Bronchial smooth muscle cell (primary cell): ENCODE results near the gene C2CD4A. TPM values are rescaled to one million over a fixed set of nuclear protein-coding genes. Genes with fewer than 3 reads are reported as not detected.

Experiments used
- total RNA-seq: library from RNA; depleted of rRNA; stranded (reverse); fragments of >200 nt; gene quantifications from 2 replicates; pipeline ENCODE4 v1.2.1, GENCODE V29; 2014

C2CD4A gene, protein sequence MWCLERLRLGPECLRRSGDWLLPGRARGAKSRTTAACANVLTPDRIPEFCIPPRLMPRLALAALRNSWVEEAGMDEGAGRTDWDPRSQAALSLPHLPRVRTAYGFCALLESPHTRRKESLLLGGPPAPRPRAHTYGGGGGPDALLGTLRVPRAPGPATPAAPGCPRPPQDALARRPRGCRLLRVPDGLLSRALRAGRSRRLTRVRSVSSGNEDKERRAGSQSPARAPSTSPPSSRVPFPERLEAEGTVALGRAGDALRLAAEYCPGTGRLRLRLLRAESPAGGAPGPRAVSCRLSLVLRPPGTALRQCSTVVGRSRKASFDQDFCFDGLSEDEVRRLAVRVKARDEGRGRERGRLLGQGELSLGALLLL
- not detected in 2 replicates for total RNA-seq

DNA sequence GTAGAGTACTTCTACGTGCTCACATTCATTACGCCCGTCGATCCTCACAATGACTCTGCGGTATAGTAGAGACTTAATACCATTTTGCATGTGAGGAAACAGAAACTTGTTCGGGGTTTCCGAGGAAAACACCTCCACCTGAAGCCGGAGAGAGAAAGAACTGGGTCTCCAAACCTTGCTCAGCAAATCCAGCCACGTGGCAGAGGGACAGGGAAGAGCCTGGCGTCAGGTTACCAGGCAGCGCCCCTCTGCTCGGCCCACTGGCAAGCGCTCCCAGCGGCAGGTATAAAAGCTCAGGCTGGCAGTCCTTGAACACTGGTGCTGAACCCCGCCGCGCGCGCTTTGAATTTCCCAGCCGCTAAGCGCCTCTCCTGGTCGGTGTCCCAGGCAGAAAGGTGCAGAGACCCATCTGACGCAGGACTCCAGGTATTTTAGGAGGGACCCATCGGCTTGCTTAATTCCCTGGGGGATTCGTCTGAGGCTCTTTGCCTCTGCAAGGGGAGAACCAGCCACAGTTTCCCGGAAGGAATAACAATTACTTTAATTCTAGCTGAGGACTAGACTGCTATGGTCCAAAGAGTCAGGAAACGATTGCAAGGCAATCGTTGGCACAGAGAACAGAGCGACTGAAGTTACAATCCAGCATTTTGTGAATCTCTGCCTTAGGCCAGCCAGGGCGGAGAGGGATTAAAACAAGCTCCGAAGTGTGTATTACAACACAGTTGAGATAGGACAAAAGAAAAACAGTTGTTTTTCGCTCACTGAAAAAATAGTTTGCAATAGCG is at the start of gene C2CD4A:
C2CD4A (plus strand) TSS at position 315 of the 785 bp plus-strand sequence. CDS start 637 bp downstream, outside the sequence.

GRCh38 chr15:62060113-62060895 is 6.5 kb upstream of the C2CD4A start, which contains the start of gene VPS13C:
VPS13C (minus strand) TSS chr15:62060447; CDS start chr15:62060374, 73 bp downstream.

Other genes with a start within 250 kb of the C2CD4A start
- gene VPS13C, start 6.5 kb upstream of the C2CD4A start, total RNA-seq: 51.6 and 61.5 TPM in 2 replicates
- not detected in 2 replicates for gene C2CD4B, start 98.3 kb downstream of the C2CD4A start, total RNA-seq